SK-N-MC (cell line): ENCODE data around the gene SOX8.

Experiments
- DNase-seq: peaks from one replicate; pipeline ENCODE4 v3.0.0-alpha.2; 2011; ENCODE audit warnings: low read depth, low spot score
- H3K27ac ChIP-seq: fragments of 200-600 bp; sonication (generic); 2 replicates; pipeline ENCODE4 v1.5.1; 2016; ENCODE audit warnings: mixed run types
- H3K36me3 ChIP-seq: fragments of 200-600 bp; sonication (generic); 2 replicates; pipeline ENCODE4 v1.6.1; 2017; ENCODE audit warnings: antibody characterized with exemption, low read length, mixed read lengths; ENCODE audit not compliant: insufficient read depth
- H3K4me3 ChIP-seq: fragments of 200-600 bp; sonication (generic); 2 replicates; pipeline ENCODE4 v1.5.1; 2016
- H3K9ac ChIP-seq: fragments of 200-600 bp; sonication (generic); 2 replicates; pipeline ENCODE4 v1.8.0; 2017; ENCODE audit warnings: mixed run types, mixed read lengths; ENCODE audit not compliant: insufficient read length
- H3K9me3 ChIP-seq: fragments of 200-600 bp; sonication (generic); 2 replicates; pipeline ENCODE4 v1.6.1; 2017; ENCODE audit warnings: low read depth, mild to moderate bottlenecking, antibody characterized with exemption, low read length, moderate library complexity, mixed read lengths
- EZH2 ChIP-seq: fragments of 200-600 bp; sonication (generic); IDR thresholded peaks from one replicate; pipeline ENCODE4 v1.6.1; 2017; ENCODE audit warnings: antibody characterized with exemption
- FOXP2 ChIP-seq: optimal IDR thresholded peaks from 2 replicates; pipeline ENCODE3; 2011; ENCODE audit warnings: mild to moderate bottlenecking, moderate library complexity; ENCODE audit not compliant: insufficient read depth; ENCODE audit errors: extremely low read length, control extremely low read depth
- POLR2AphosphoS5 ChIP-seq: IDR thresholded peaks from 2 replicates; pipeline ENCODE4 v1.6.1; 2012; ENCODE audit warnings: mild to moderate bottlenecking, low read depth, low read length, borderline replicate concordance

Gene SOX8

DNA sequence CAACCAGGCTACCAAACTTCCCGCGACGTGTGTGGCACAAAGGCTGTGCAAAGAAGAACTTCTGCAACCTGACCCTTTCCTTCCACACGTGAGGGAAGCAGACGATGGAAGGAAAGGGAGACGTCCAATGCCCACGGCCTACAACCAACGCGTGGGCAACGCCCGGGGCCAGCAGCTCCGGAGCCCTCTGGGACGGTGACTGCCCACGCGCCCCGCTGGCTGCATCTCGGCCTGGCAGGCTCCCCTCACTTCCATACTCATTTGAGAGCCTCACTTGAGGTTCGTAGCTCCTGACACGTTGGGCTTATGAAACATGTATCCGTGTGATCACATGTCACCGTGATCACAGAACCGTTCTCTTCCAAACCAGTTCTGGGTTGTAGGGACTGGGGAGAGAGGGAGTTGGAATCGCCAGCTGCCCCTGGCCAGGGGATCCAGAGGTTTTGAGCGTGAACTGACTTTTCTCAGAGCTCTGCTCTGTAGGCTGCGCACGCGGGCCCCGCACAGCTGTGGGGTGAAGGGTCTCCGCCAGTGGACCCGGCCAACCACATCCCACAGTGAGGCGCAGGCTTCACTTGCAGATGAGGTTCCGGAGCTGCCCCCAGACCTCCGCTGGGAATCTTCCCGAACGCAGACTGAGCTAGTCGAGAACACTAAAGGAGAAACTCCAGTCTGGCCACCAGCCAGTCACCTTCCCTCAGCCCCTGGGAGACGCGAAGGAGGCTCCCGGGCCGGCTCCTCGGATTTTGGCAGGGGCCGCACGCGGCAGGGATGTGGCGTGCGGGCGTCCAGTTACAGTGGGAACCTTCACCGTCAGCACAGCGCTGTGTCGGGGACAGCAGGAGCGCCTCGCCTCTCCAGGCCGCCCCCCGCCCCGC lies 11.8 kb upstream of the SOX8 start:
- Histone ChIP-seq H3K27ac (no peak overlapping the region; the same call in 1 of the 2 replicates), H3K9ac (peak overlapping the region; percentile 90), H3K36me3 (peaks cover 10% of the 10 kb centered on the region; the same call in 1 of the 2 replicates), H3K4me3 (peak overlapping the region; percentile 90), H3K9me3 (no peaks in the 10 kb centered on the region)
- DNase-seq: no peak
- TF ChIP-seq POLR2AphosphoS5 (no peak), FOXP2 (no peak), EZH2 (no peak)

DNA sequence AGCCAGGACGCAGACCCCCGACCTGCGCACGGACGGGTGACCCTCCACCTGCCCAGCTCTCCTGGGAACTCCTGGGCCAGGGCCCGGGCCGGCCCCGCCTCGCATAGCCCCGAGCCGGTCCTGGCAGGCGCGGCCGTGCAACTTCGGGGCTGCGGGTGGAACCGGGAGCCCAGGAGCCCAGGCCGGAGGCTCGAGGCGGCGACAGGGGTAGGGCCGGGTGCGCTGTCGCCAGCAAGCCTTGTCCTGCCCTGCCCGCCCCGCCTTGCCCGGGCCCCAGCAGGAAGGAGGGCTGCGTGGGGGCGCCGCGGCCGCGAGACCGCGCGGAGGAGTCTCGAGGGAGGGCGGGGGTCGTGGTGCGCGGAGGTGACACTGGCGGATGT lies 11.2 kb upstream of the SOX8 start:
- Histone ChIP-seq H3K9ac (peak overlapping the region; percentile 90), H3K27ac (peak overlapping the region; percentile 63; the same call in 1 of the 2 replicates)
- TF ChIP-seq EZH2: no peak
- no peak for TF ChIP-seq FOXP2
- no peak for TF ChIP-seq POLR2AphosphoS5

DNA sequence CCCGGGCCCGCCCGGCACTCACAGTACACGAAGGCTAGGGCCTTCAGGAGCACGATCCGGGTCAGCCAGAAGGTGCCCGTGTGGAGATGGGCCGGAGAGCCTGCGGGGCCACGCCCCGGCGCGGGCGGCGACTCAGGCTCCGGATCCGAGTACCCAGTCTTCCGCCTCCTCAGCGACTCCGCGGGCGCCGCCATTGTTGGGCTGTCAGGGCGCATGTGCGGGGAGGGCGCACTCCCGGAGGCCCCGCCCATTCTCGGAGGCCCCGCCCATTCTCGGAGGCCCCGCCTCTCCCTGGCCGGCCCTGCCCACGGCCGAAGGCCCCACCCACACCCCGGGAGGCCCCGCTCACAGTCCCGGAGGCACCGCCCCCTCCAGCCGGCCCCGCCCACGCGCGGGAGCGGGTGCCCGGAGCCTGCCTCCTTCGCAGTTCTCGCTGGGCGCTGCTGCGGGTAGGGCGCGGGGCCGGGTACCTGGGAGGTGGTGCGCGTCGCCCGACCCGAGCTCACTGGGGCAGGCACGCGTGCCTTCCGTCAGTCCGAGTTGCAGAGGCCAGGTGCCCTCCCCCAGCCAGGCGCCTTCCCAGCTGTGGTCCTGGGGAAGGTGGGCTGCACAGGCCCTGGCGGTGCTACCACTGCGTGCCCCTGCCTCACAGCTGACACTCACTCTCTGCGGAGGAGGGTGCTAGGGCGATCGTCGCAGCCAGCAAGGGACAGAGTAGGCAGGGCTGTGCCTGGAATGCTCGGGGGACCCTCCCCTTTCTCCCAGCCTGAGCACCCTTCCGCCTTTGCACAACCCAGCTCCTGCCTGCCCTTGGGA lies 10.6 kb upstream of the SOX8 start, which contains the start of gene LMF1:
TSS of gene LMF1 (minus strand) at position 219 of the 816 bp plus-strand sequence. CDS start at position 215, 4 bp downstream.
- peak within 1 kb of the TSS; percentile 90 for H3K9ac ChIP-seq
- H3K36me3 ChIP-seq: peaks cover 10% of the 10 kb centered on the region; the same call in 1 of the 2 replicates
- no peaks in the 10 kb centered on the region for H3K9me3 ChIP-seq
- peak within 1 kb of the TSS; percentile 63; the same call in 1 of the 2 replicates for H3K27ac ChIP-seq
- no peak for TF ChIP-seq FOXP2
- TF ChIP-seq POLR2AphosphoS5: peak; percentile 84
- no peak for TF ChIP-seq EZH2
- peak within 1 kb of the TSS; percentile 90 for H3K4me3 ChIP-seq
- no peak for DNase-seq

More for the DNA sequence above, 11.2 kb upstream of the SOX8 start:
- peak overlapping the region; percentile 90 for H3K4me3 ChIP-seq
- no peak for DNase-seq
- H3K36me3 ChIP-seq: peaks cover 10% of the 10 kb centered on the region; the same call in 1 of the 2 replicates
- H3K9me3 ChIP-seq: no peaks in the 10 kb centered on the region

DNA sequence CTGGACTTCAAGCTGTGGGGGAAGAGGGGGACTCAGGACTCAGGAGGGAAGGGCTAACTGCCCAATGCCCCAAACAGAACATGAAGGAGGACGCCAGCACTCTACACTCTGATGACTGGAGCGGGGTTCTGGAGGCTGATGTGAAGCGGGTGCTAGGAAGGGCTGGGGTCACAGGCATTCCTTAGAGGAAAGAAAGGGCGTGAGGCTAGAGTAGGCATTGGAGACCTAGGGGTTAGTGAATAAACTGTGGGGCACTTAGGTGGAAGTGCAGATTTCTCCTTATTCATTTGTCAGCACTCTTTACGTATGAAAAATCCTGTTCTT lies 10.0 kb upstream of the SOX8 start:
- H3K36me3 ChIP-seq: peaks cover 6% of the 10 kb centered on the region; the same call in 1 of the 2 replicates
- no peak overlapping the region for H3K27ac ChIP-seq
- H3K9me3 ChIP-seq: no peaks in the 10 kb centered on the region
- no peak for TF ChIP-seq FOXP2
- TF ChIP-seq EZH2: no peak
- TF ChIP-seq POLR2AphosphoS5: no peak
- H3K4me3 ChIP-seq: no peak overlapping the region
- no peak for DNase-seq
- no peak overlapping the region for H3K9ac ChIP-seq

DNA sequence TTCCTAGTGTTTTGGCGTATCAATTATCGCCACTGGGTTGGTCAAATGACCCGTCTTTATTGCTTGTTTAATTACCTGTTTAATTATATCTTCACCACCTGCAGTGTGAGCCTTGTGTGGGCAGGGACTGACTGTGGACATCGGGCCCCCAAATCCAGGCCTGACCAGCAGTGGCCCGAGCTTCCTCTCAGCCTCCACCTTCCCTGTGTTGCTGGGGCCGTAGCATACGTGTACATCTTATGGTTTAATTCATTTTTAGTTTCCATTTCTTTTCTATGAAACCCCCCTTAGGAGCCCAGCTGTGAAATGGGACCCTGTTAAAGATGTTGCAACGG lies 9.6 kb upstream of the SOX8 start:
- Histone ChIP-seq H3K9me3 (no peaks in the 10 kb centered on the region), H3K4me3 (no peak overlapping the region), H3K27ac (no peak overlapping the region), H3K36me3 (peaks cover 2% of the 10 kb centered on the region; the same call in 1 of the 2 replicates), H3K9ac (no peak overlapping the region)
- TF ChIP-seq EZH2: no peak
- TF ChIP-seq POLR2AphosphoS5: no peak
- TF ChIP-seq FOXP2: no peak
- DNase-seq: no peak

DNA sequence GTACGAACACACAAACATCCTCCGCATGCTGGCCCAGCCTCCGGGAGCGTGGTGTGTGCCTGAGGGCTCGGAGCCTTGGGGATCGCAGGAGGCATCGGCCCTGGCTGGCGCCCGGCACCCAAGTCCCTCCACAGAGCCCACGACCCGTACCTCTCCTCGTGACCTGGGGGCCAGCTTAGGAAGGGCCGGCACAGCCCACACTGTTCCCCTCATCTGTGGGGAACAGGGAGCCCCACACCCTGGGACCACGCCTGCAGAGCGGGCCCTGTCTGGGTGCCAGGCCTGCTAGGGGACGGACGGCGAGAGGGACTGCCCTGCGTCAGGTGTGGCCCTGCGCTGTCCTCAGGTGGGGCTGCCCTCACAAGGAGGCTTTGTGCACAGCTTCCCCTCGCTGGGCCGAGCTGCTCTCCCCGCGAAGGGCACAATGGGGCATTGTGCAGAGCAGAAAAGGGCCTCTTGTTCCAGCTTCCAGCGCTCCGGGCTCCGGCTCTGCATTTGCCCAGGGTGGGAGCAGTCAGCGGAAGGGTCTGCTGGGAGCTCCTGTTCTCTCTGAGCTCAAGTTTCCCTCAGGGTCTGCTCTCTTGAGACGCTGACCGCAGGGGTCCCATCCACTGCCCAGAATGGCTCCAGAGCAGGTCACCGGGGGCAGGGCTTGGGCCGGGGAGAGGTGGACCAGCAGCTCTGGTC lies 9.1 kb upstream of the SOX8 start:
- TF ChIP-seq POLR2AphosphoS5: no peak
- DNase-seq: no peak
- Histone ChIP-seq H3K9me3 (no peaks in the 10 kb centered on the region), H3K36me3 (no peaks in the 10 kb centered on the region; the same call in 1 of the 2 replicates), H3K9ac (no peak overlapping the region), H3K4me3 (no peak overlapping the region), H3K27ac (no peak overlapping the region)

DNA sequence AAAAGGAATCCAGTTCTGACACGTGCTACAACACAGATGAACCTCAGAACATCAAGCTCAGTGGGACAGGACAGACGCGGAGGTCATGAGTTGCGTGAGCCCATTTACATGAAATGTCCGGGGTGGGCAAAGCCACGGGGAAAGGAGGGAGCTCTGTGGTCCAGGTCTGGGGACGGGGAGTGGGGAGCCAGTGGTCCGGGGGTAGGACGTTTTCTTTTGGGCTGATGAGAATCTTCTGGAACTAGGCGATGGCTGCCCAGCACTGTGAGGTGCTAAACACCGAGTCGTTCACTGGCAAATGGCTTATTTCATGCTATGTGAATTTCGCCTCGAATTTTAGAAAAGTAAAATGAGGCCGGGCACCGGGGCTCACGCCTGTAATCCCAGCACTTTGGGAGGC lies 8.2 kb upstream of the SOX8 start:
- Histone ChIP-seq H3K4me3 (no peak overlapping the region), H3K27ac (no peak overlapping the region), H3K9me3 (no peaks in the 10 kb centered on the region), H3K36me3 (no peaks in the 10 kb centered on the region), H3K9ac (no peak overlapping the region)
- DNase-seq: no peak
- TF ChIP-seq FOXP2 (no peak), POLR2AphosphoS5 (no peak), EZH2 (no peak)
